ENCODE results near the gene ADAM19.

- TF ChIP-seq CTCF (IDR thresholded peaks at IDR 0.05) (no peak), EZH2 (IDR thresholded peaks at IDR 0.05) (no peak), EZH2phosphoT487 (IDR thresholded peaks at IDR 0.05) (no peak)
These were observed 66.5 kb downstream of the ADAM19 start for GRCh38 chr5:157509093-157509492.
